Fibroblast of skin of left quadriceps (primary cell): ENCODE measurements around the gene ISCA1.
"Not testable (repeated sequence)": the region's sequence is repeated elsewhere in the genome, so short reads cannot be mapped to it uniquely, and the experiment has no call there.

Experiments
- DNase-seq, 2 experiments: peaks; one replicate each; pipeline ENCODE4 v3.0.0-alpha.2; 2013; ENCODE audit warnings: low read depth in 2 of 2

The ISCA1 gene

GRCh38 chr9:86282077-86282978, at the start of gene ISCA1:
TSS of gene ISCA1 (minus strand) at chr9:86282538. CDS start at chr9:86282458, 80 bp downstream.
- DNase-seq: peak; percentile 79

GRCh38 chr9:86330186-86330585, 47.8 kb upstream of the ISCA1 start:
- no peak for DNase-seq

- DNase-seq: no peak
Observed at GRCh38 chr9:86329649-86330048, 47.3 kb upstream of the ISCA1 start.

- DNase-seq: no peak
Observed at GRCh38 chr9:86328156-86328555, 45.8 kb upstream of the ISCA1 start.

GRCh38 chr9:86326536-86326935, 44.2 kb upstream of the ISCA1 start:
- no peak for DNase-seq

- no peak for DNase-seq
Observed at GRCh38 chr9:86324901-86325300, 42.6 kb upstream of the ISCA1 start.

- DNase-seq: peak; percentile 32 to 40
Observed at GRCh38 chr9:86324308-86324707, 42.0 kb upstream of the ISCA1 start.

GRCh38 chr9:86322973-86323644, 40.8 kb upstream of the ISCA1 start:
- DNase-seq: peak; percentile 23

- peak; percentile 76 to 77 for DNase-seq
Observed at GRCh38 chr9:86321373-86321772, 39.0 kb upstream of the ISCA1 start.

GRCh38 chr9:86318187-86318586, 35.8 kb upstream of the ISCA1 start:
- DNase-seq: no peak

- no peak for DNase-seq
Observed at GRCh38 chr9:86315078-86315477, 32.7 kb upstream of the ISCA1 start.

- DNase-seq: not testable (repeated sequence)
Observed at GRCh38 chr9:86312959-86313358, 30.6 kb upstream of the ISCA1 start.

GRCh38 chr9:86308687-86309086, 26.3 kb upstream of the ISCA1 start:
- DNase-seq: no peak

GRCh38 chr9:86304236-86304730, 21.9 kb upstream of the ISCA1 start:
- no peak for DNase-seq

GRCh38 chr9:86303316-86303975, 21.1 kb upstream of the ISCA1 start:
- no peak for DNase-seq

GRCh38 chr9:86301686-86302085, 19.3 kb upstream of the ISCA1 start:
- no peak for DNase-seq

GRCh38 chr9:86300701-86301100, 18.4 kb upstream of the ISCA1 start:
- DNase-seq: no peak

GRCh38 chr9:86298873-86299272, 16.5 kb upstream of the ISCA1 start:
- no peak for DNase-seq

GRCh38 chr9:86290341-86290740, 8.0 kb upstream of the ISCA1 start:
- DNase-seq: not testable (repeated sequence)

- no peak for DNase-seq
Observed at GRCh38 chr9:86288499-86289198, 6.3 kb upstream of the ISCA1 start.

GRCh38 chr9:86287013-86287412, 4.7 kb upstream of the ISCA1 start:
- DNase-seq: peak; percentile 31 to 32

GRCh38 chr9:86286278-86286677, 3.9 kb upstream of the ISCA1 start:
- no peak for DNase-seq
